Stimulated activated CD8-positive, alpha-beta memory T cell treated with anti-CD3 and anti-CD28 coated beads, Interleukin-15, amount 100 ng/mL, for 48 hours (primary cell): Measurements from ENCODE around the gene XPC.
"Not testable (repeated sequence)": the region's sequence is repeated elsewhere in the genome, so short reads cannot be mapped to it uniquely, and the experiment has no call there.

ENCODE experiments used
- DNase-seq, 2 donors: peaks; one replicate each; pipeline ENCODE4 v3.0.0-alpha.2; 2020; ENCODE audit warnings: low read depth in 2 of 2

The XPC gene

GRCh38 chr3:14133188-14133800 lies 45.1 kb downstream of the XPC start:
- no peak for DNase-seq

GRCh38 chr3:14132689-14133088 lies 45.7 kb downstream of the XPC start:
- DNase-seq, result no peak

- DNase-seq, result no peak
These were observed 46.3 kb downstream of the XPC start for GRCh38 chr3:14132120-14132519.

DNA sequence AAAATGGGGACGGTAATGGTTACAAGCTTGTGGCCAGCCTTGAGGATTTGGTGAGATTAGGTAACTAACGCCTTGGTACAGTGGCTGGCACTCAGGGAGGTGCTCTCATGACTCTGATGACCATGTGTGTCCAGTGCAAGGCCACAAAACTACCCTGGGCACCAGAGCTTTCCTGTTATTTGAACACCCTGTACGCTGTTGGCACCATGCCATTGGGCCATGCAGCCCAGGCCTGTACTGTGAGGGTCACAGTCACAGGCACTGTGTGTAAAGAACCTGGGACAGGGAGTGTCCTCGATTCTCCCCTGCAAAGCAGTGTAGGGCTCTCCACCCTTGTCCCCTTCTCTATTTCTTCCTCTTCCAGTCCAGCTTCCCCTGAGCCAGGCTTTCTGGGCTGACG lies 47.3 kb downstream of the XPC start:
- no peak for DNase-seq

DNA sequence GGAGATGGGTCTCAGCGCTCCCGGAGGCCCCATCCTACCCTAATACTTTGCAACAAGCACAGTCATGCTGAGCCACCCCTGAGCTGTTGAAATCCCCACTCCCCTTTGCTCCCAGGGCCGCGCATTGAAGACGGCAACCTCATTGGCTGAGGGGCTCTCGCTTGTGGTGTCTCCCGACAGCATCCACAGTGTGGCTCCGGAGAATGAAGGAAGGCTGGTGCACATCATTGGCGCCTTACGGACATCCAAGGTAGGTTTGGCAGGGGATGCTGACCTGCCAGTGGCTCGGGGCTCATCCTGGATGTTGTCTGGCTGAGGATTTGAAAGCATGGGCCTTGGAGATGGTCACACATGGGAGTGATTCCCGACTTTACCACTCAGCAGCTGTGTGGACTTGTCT lies 47.7 kb downstream of the XPC start:
- no peak for DNase-seq

DNA sequence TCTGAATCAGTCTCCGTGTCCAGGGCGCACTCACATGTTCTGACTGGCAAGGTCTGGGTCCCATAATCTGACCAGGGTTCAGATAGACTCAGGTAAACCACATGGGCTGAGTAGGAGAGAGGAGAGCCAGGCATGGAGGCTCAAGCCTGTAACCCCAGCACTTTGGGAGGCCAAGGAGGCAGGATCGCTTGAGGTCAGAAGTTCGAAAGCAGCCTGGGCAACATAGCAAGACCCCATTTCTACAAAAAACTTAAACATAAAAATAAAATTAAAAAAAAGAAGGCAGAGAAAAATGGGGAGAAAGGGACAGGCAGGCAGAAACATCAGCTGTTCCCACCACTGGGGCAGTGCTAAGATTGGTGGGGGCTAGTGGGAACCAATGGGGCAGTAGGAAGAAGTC lies 48.2 kb downstream of the XPC start:
- DNase-seq, result no peak

DNA sequence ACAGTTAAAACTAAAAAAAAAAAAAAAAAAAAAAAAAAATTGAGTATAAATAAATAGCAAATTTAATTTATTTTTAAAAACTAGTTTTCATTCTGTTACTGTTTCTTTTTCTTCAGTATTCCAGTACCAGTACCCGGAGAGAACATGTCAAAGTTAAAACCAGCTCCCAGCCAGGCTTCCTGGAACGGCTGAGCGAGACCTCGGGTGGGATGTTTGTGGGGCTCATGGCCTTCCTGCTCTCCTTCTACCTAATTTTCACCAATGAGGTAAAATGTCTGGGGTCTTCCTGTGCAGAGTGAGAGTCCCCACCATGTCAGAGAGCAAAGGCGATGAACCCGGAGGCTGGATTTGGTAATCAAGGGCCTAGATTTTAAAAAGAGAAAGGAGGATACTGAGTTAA lies 49.1 kb downstream of the XPC start:
- DNase-seq, result no peak

GRCh38 chr3:14128724-14129123 lies 49.7 kb downstream of the XPC start:
- no peak for DNase-seq

DNA sequence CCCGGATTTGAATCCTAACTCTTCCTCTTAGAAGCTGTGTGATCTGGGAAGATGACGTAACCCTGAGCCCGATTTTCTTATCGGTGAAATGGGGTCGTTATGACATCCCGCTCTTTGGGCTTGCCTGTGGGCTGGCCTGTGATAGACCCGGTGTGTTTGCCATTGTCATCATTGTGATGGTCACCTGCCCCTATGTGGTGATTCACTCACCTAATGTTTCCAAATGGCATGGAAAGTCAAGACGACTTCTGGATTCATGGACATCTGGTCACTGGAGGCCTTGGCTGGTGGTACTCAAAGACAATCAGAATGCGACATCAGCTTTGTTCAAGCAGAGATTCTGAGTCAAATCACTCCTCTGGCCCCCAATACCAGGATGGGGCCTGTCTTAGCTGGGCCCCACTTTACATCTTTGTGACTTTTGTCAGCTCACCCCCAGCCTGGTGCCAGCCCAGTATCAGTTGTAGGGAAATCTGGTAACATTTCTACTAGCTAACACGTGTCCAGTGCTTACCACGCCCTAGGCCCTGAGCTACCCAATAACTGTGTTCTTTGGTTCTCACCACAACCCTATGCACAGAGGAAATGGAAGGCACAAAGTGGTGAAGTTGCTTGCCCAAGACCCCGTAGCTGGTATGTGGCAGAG lies 50.8 kb downstream of the XPC start:
- no peak for DNase-seq

DNA sequence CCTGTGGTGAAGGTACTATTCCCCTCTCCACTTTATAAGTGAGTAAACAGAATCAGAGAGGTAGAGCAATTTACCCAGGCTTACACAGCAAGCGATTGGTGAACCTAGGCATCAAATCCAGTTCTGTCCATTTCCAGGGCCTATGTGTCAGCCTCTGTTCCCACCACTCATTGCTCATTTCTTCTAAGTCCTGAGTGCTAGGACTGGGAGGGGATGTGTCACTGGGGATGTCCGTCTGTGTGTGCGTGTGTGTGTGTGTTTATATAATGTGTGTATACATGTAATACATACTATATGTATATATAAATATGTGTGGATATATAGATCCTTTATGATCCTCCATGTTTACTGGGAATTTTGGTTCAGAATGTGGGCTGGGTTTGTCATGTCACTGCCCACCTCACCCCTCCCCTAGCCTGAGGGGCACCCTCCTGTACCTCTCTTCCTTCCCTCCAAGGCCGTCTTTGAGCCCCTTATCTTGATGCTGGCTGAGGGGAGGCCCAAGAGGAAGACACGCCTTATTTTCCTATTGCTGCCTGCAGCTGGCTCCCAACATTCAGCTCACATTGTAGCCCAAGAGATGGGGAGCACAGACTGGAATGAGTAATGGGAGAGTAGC lies 51.4 kb downstream of the XPC start:
- no peak for DNase-seq

GRCh38 chr3:14126017-14126886 lies 52.1 kb downstream of the XPC start:
- no peak for DNase-seq

GRCh38 chr3:14125193-14126016 lies 53.0 kb downstream of the XPC start:
- DNase-seq, result peak; percentile 45 to 59

- DNase-seq, result peak; percentile 95 to 97
These were observed 53.7 kb downstream of the XPC start, which contains the start of the genes CHCHD4 and TMEM43 for GRCh38 chr3:14124615-14125192. Gene CHCHD4 (minus strand): TSS chr3:14124870. CDS start chr3:14124676, 194 bp downstream. Gene TMEM43 (plus strand): TSS chr3:14125052. CDS start chr3:14125194, 142 bp downstream.

DNA sequence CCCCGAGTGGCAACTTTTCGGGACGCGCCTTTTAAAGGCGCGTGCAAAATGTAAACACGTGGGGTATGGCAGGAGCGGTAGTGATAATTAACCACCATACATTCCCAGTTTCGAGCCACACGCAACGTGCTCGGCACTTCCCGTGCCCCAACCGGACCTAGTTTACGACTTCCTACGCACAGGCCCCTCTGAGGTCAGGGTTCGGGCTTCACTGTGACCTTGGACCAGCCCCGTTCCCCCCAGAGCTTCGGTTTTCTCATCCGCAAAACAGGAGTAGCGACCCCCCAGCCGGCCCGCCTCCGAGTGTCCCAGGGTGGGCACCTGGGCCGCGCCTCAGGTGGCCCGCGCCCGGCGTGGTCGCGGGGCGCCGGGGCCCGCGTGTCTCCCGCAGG lies 54.2 kb downstream of the XPC start:
- DNase-seq, result peak; percentile 54

DNA sequence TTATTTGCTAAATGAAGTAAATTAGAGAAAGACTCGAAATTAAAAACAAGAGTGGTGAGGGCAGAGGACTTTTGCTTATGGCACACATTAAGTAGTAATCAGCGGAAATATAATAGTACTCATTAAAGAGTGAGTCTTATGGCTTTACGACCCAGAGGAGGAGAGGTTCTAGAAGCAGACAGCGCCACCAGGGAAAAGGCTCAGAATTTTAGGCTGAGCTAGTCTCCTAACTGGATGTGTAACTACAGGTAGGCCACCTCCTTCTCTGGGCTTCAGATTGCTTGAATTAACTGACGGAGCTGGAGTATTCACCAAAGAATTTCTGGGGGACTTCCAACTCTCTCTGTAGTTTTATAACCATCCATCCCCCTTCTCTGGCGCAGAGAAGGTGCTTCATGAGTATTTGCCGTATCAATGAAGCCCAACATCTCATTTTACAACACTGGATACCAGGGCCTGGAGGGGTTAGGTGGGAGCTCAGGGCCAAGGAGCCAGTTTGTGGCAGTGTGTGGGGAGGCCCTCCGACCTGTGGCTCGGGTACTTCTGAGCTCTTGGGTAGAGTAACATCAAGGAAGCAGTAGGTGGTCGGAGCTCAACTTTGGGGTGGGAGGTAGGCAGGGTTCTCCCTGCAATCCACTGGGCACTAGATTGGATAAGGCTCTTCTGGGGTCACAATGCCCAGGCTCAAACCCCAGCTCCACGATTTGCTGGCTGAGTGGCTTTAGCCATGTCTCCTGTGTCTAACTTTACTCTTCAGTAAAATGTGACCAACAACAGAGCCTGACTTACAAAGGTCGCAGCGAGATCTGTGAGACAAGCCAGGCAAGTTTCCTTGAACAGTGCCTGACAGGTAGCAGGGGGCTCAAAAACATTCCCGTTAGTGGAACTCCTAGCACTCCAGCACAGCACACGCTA lies 54.8 kb downstream of the XPC start:
- no peak for DNase-seq

- no peak for DNase-seq
These were observed 56.1 kb downstream of the XPC start for GRCh38 chr3:14122301-14122700.

- no peak for DNase-seq
These were observed 56.5 kb downstream of the XPC start for GRCh38 chr3:14121859-14122258.

DNA sequence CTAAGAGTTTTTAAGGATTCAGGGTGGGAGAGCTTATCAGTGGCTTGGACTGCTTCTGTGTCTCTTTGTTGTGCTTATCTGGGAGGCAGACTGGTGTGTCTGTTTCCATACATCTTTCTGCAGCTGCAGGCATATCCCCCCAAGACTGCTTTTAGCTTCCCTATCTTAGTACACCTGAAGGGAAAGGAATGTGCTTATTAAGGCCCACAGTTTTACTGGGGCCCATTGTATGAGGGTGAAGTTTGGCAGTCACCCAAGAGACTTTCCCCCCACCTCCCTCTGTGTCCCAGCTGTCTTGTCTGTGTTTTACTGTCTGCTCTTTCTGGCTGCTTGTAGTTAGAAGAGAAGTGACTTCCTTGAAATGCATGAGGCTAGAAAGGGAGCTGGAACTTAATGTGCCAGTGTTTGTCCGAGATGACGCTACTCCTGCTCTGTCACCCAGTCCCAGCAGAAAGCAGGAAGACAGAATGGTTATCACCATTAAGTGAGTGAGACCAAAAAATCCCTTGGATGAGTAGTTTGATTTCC lies 57.4 kb downstream of the XPC start:
- DNase-seq, result not testable (repeated sequence)

DNA sequence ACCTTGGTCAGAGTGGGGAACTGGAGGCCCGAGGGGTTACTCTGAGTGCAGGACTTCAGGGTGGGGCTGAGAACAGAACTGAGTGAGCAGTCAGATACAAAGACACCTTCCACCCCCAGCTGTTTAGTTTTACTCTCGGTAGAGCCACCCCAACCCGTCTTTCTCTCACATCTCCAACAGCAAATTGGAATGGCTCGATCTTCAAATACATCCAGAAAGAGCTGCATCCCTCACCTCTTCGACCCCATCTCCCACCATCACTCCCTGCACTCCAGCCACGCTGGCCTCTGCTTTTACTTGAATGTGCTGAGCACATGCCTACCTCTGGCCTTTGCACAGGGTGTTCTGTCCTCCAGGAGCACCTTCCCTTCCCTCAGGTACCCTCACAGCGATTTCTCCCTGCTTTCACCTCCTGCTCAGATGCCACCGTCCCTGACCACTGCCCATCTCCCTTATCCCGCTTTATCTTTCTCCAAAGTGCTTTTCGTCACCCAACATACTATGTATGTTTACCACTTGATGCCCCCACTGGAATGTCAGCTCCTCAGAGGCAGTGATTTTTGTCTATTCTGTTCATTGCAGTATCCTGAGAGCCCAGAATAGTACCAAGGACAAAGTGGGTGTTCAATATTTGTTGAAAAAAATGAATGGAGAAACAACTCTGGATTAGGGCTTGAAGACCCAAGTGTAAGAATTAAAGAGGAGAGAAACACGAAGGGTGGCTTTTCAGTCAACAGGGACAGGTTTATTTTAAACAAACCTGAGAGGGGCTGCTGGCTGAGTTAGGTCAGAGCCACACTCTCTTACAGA lies 58.1 kb downstream of the XPC start:
- no peak for DNase-seq
